Large intestine (tissue), 3 donors: Measurements from ENCODE around the gene ACVR1. TPM values are rescaled to one million over a fixed set of nuclear protein-coding genes. Genes with fewer than 3 reads are reported as not detected.

Experiments used
- DNase-seq, 2 donors: peaks; one replicate each; pipeline versions ENCODE4 v3.0.0 to v3.0.0-alpha.2; 2013
- H3K27ac ChIP-seq: one replicate; pipeline ENCODE4 v1.5.1; 2013; ENCODE audit warnings: low read length
- H3K27me3 ChIP-seq: 2 replicates; pipeline ENCODE4 v1.6.1; 2013; ENCODE audit warnings: low read length; ENCODE audit not compliant: control insufficient read depth, insufficient read depth
- H3K36me3 ChIP-seq: 2 replicates; pipeline ENCODE4 v1.6.1; 2013; ENCODE audit warnings: low read length; ENCODE audit not compliant: control insufficient read depth, insufficient read depth
- H3K4me1 ChIP-seq: one replicate; pipeline ENCODE4 v1.6.1; 2013; ENCODE audit warnings: low read length; ENCODE audit not compliant: control insufficient read depth, insufficient read depth
- H3K4me3 ChIP-seq: one replicate; pipeline ENCODE4 v1.5.1; 2013; ENCODE audit warnings: low read length
- H3K9me3 ChIP-seq: one replicate; pipeline ENCODE4 v1.6.1; 2013; ENCODE audit warnings: mild to moderate bottlenecking, low read depth, low read length, moderate library complexity; ENCODE audit not compliant: control insufficient read depth
- WGBS: methylation state at CpG from one replicate; pipeline ENCODE4 v1.1.5; 2013; ENCODE audit warnings: low lambda C conversion rate; ENCODE audit not compliant: insufficient coverage; 5-methylcytosine and 5-hydroxymethylcytosine counted together
- polyA plus RNA-seq: library from polyadenylated mRNA; unstranded; fragments of 120-200 nt; gene quantifications from one replicate; pipeline ENCODE4 v1.2.1, GENCODE V29; 2013

ACVR1 gene
- polyA plus RNA-seq, 1 donor = 20.9 TPM

GRCh38 chr2:157785866-157786662 is 90.1 kb downstream of the ACVR1 start:
- Histone ChIP-seq H3K9me3 (no peaks in the 10 kb centered on the region), H3K4me3 (no peak overlapping the region), H3K36me3 (no peaks in the 10 kb centered on the region), H3K27me3 (no peaks in the 10 kb centered on the region), H3K4me1 (peaks cover 38% of the 10 kb centered on the region), H3K27ac (no peak overlapping the region)
- WGBS = no CpG with 5 or more reads among the region's 6 CpGs
- no peak for DNase-seq

DNA sequence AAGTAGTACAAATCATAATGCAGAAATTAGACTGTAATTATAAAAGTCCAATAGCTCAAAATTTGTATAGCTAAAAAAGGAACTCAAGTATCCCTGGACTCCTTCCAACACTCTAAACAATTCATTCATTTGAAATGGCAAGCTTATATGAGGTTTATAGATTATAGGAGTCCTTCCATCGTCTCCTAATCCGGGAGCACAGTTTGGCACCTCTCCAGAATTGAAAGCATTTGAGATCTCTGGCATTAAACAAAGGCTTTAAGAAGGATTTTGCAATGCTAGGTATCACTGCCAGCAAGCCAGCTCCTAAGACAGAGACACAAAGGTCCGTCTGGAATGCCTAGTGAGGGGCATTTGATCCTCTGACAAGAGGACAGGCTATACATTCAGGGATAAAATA is 90.9 kb downstream of the ACVR1 start:
- 80% methylated on average over 1 of the region's 3 CpGs for WGBS
- no peak overlapping the region for H3K27ac ChIP-seq

DNA sequence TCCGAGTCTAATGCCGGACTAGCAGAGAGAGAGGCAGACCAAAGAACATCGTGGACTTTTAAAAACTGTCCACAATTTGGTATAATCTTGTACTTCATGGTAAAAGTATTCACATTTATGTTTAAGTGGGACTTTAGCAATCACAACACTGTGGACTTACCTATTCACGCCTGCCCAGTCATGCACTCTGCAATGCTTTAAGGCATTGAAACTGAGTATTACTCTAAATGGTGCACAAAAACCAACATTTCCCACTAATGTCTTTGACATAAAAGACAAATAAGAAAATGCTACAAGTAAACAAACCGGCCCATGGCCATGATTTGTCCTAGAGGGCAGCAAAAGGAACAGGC is 91.3 kb downstream of the ACVR1 start:
- Histone ChIP-seq H3K27ac (no peak overlapping the region), H3K36me3 (peaks cover 6% of the 10 kb centered on the region), H3K4me1 (peaks cover 31% of the 10 kb centered on the region), H3K27me3 (no peaks in the 10 kb centered on the region), H3K9me3 (no peaks in the 10 kb centered on the region), H3K4me3 (no peak overlapping the region)
- WGBS = 100% methylated on average over 2 of the region's 5 CpGs
- DNase-seq = no peak

More for the DNA sequence above, 90.9 kb downstream of the ACVR1 start:
- DNase-seq = no peak
- H3K36me3 ChIP-seq = peaks cover 2% of the 10 kb centered on the region
- H3K9me3 ChIP-seq = no peaks in the 10 kb centered on the region
- no peaks in the 10 kb centered on the region for H3K27me3 ChIP-seq
- no peak overlapping the region for H3K4me3 ChIP-seq
- peaks cover 35% of the 10 kb centered on the region for H3K4me1 ChIP-seq

GRCh38 chr2:157784169-157784822 is 91.8 kb downstream of the ACVR1 start:
- Histone ChIP-seq H3K27ac (peak overlapping the region; percentile 54), H3K36me3 (peaks cover 6% of the 10 kb centered on the region), H3K27me3 (no peaks in the 10 kb centered on the region), H3K4me1 (peaks cover 28% of the 10 kb centered on the region), H3K4me3 (no peak overlapping the region), H3K9me3 (no peaks in the 10 kb centered on the region)
- DNase-seq = peak in 1 of 2 donors; percentile 16
- no CpG with 5 or more reads among the region's 11 CpGs for WGBS

DNA sequence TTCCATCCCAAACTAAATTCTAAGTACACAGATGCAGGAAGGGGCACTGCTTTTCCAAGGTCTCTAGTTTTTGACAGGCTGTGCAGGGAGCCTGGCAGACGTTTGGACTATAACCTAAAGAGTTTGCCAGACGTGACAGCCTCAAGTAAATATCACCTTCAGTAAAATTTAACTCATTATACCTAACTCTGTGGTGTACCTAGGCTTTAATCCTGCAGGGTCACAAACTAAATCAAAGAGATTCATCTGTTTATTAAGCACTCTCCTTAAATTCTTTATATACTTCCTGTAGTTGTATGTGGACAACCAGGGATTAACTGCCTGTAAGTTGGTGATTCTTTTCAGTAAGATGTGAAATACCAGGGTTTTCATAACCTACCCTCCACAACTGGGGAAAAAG is 92.9 kb downstream of the ACVR1 start:
- no peaks in the 10 kb centered on the region for H3K27me3 ChIP-seq
- peak overlapping the region; percentile 54 for H3K27ac ChIP-seq
- no CpG with 5 or more reads among the region's 2 CpGs for WGBS
- peaks cover 9% of the 10 kb centered on the region for H3K36me3 ChIP-seq
- no peak overlapping the region for H3K4me3 ChIP-seq
- peaks cover 21% of the 10 kb centered on the region for H3K4me1 ChIP-seq
- DNase-seq = peak in 1 of 2 donors; percentile 79
- no peaks in the 10 kb centered on the region for H3K9me3 ChIP-seq

DNA sequence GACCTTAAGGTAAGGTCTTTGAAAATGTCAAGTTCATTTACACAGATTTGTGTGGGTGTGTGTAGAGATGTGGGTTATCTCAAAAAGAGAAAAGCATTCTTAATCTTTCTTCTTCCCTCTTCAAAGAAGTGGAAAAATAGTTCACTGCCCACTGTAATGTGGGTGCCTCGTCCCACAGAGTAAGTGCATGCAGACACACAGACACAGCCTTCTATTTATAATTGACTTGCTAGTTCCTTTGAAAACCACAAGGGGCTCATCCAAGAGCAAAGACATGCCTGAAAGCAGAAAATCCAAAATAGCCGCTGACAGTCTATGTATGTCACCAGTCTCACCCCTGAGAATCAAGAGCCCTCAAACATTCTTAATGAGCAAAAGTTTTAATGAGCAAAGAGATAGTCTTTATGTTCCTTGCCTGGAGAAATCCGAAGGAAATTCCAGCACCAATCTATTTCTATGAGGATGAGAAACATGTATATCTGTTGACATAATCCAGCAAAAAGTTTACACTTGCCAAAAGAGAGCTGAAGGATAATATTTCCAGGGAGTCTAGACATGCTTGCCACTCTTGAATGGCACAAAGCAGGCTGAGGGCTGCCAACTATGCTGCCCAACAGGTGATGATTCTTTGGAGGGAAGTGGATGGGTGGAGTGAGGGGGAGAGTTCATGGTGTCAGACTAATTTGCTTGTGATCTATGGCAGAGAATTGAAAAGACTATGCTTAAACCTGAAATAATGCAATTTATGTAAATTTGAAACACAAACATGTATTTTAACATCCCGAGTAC is 93.9 kb downstream of the ACVR1 start:
- no peak overlapping the region for H3K27ac ChIP-seq
- DNase-seq = peak in 1 of 2 donors; percentile 33
- 83% methylated on average over 1 of the region's 4 CpGs for WGBS
- no peaks in the 10 kb centered on the region for H3K27me3 ChIP-seq
- peaks cover 15% of the 10 kb centered on the region for H3K36me3 ChIP-seq
- no peaks in the 10 kb centered on the region for H3K9me3 ChIP-seq
- no peak overlapping the region for H3K4me3 ChIP-seq
- H3K4me1 ChIP-seq = peaks cover 21% of the 10 kb centered on the region

- no CpG with 5 or more reads among the region's 9 CpGs for WGBS
- no peaks in the 10 kb centered on the region for H3K27me3 ChIP-seq
- H3K9me3 ChIP-seq = no peaks in the 10 kb centered on the region
- peaks cover 21% of the 10 kb centered on the region for H3K4me1 ChIP-seq
- DNase-seq = no peak
- no peak overlapping the region for H3K4me3 ChIP-seq
- H3K27ac ChIP-seq = peak overlapping the region; percentile 4
- H3K36me3 ChIP-seq = peaks cover 22% of the 10 kb centered on the region
Observed at GRCh38 chr2:157780211-157780610, 95.9 kb downstream of the ACVR1 start.

DNA sequence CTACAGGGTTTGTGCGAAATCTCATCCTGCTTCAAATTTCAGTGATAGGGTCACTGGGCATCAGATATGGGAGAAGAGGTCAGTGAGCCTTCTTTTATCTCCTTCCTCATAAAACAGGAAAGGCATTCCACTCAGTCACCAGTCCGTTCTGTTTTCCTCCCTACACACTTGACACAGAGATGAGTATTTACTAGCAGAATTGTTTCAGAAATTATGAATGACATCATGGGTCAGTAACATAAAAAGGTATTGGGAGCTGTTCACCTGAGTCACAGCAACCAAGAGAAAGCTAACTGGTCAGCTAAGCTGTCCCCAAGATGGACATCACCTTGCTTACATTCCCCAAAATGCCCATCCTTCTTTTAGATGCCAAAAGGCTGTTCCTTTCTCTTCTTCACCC is 96.3 kb downstream of the ACVR1 start:
- Histone ChIP-seq H3K36me3 (peaks cover 22% of the 10 kb centered on the region), H3K27me3 (no peaks in the 10 kb centered on the region)
- DNase-seq = peak in 1 of 2 donors; percentile 36

DNA sequence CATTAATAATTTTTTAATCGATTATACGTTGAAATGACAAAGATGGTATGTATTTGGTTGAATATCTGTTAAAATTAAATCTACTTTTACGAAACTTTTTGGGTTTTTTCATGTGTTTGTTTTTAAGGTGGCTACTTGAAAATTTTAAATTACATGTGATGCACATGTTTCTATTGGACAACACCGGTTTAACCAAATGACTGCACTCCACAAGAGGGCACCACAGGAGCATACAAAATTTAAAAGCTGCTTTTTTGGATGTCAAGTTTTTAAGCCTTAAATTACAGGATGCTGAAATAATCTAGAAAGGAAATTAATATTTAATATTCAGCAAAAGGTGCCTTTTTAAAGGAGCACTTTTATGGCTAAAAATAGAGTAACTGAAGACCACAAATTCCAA is 98.7 kb downstream of the ACVR1 start:
- H3K4me1 ChIP-seq = peaks cover 7% of the 10 kb centered on the region
- WGBS = 100% methylated on average over 2 of the region's 4 CpGs

More for the DNA sequence above, 96.3 kb downstream of the ACVR1 start:
- Histone ChIP-seq H3K27ac (peak overlapping the region; percentile 4), H3K9me3 (no peaks in the 10 kb centered on the region), H3K4me3 (no peak overlapping the region), H3K4me1 (peaks cover 21% of the 10 kb centered on the region)
- 100% methylated on average over 1 of the region's 2 CpGs for WGBS

GRCh38 chr2:157771234-157771633 is 104.9 kb downstream of the ACVR1 start:
- H3K4me3 ChIP-seq = no peak overlapping the region
- peaks cover 47% of the 10 kb centered on the region for H3K36me3 ChIP-seq
- H3K27ac ChIP-seq = no peak overlapping the region
- WGBS = no CpG with 5 or more reads among the region's 1 CpG
- no peaks in the 10 kb centered on the region for H3K9me3 ChIP-seq
- no peak for DNase-seq
- no peaks in the 10 kb centered on the region for H3K27me3 ChIP-seq
- no peaks in the 10 kb centered on the region for H3K4me1 ChIP-seq

More for the DNA sequence above, 98.7 kb downstream of the ACVR1 start:
- Histone ChIP-seq H3K27me3 (no peaks in the 10 kb centered on the region), H3K9me3 (no peaks in the 10 kb centered on the region), H3K27ac (no peak overlapping the region), H3K4me3 (no peak overlapping the region), H3K36me3 (peaks cover 32% of the 10 kb centered on the region)
- DNase-seq = peak in 1 of 2 donors; percentile 23
